Measurements from ENCODE around the gene RARRES2. TPM values are rescaled to one million over a fixed set of nuclear protein-coding genes. Genes with fewer than 3 reads are reported as not detected.
"Not testable (repeated sequence)": the region's sequence is repeated elsewhere in the genome, so short reads cannot be mapped to it uniquely, and the experiment has no call there.

Gene RARRES2
- total RNA-seq, 3 donors from 2014 or later = 82.6 to 202 (median 98.9) TPM

DNA sequence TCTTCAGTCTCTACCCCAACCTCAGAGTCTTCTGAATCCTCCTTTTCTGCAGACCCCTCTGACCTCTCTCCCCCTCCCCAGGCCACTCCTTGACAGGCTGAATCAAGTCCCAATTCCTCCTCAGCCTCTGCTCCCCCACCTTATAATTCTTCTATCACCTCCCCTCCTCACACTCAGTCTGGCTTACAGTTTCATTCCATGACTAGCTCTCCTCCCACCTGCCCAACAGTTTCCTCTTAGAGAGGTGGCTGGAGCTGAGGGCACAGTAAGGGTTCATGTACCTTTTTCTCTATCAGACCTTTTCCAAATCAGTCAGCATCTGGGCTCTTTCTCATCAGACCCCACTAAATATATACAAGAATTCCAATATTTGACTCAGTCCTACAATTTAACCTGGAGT, 32.9 kb downstream of the RARRES2 start:
- ATAC-seq (no peak), DNase-seq (no peak)
- intact Hi-C loops (cut with DNase I, micrococcal nuclease) = no loop called here
- TF ChIP-seq, protein P1, sequence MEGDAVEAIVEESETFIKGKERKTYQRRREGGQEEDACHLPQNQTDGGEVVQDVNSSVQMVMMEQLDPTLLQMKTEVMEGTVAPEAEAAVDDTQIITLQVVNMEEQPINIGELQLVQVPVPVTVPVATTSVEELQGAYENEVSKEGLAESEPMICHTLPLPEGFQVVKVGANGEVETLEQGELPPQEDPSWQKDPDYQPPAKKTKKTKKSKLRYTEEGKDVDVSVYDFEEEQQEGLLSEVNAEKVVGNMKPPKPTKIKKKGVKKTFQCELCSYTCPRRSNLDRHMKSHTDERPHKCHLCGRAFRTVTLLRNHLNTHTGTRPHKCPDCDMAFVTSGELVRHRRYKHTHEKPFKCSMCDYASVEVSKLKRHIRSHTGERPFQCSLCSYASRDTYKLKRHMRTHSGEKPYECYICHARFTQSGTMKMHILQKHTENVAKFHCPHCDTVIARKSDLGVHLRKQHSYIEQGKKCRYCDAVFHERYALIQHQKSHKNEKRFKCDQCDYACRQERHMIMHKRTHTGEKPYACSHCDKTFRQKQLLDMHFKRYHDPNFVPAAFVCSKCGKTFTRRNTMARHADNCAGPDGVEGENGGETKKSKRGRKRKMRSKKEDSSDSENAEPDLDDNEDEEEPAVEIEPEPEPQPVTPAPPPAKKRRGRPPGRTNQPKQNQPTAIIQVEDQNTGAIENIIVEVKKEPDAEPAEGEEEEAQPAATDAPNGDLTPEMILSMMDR (IDR thresholded peaks at IDR 0.05) = no peak
- Histone ChIP-seq H3K9me3 (no peaks in the 10 kb centered on the region), H3K36me3 (ENCODE audit: low read depth) (no peaks in the 10 kb centered on the region), H3K4me1 (ENCODE audit: low read depth) (no peaks in the 10 kb centered on the region), H3K4me3 (no peak overlapping the region)

DNA sequence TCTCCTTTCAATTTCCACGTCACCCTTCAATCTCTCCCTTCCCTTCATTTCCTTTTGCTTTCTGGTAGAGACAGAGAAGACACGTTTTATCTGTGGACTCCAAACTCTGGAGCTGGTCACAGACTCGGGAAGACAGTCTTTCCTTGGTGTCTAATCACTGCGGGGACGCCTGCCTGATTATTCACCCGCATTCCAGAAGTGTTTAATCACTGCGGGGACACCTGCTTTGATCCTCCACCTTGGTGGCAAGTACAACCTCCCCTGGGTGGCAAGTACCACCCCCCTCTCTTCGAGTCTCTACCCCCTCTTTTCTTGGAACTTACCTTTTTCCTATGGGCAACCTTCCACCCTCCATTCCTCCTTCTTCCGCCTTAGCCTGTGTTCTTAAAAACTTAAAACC, 33.5 kb downstream of the RARRES2 start:
- no peaks in the 10 kb centered on the region for H3K4me1 ChIP-seq (ENCODE audit: low read depth)
- no peaks in the 10 kb centered on the region for H3K36me3 ChIP-seq (ENCODE audit: low read depth)
- no peaks in the 10 kb centered on the region for H3K9me3 ChIP-seq
- no peak overlapping the region for H3K4me3 ChIP-seq
- DNase-seq = no peak
- TF ChIP-seq, protein P1 (IDR thresholded peaks at IDR 0.05) = no peak
- intact Hi-C loops (cut with DNase I, micrococcal nuclease) = no loop called here
- ATAC-seq = no peak

DNA sequence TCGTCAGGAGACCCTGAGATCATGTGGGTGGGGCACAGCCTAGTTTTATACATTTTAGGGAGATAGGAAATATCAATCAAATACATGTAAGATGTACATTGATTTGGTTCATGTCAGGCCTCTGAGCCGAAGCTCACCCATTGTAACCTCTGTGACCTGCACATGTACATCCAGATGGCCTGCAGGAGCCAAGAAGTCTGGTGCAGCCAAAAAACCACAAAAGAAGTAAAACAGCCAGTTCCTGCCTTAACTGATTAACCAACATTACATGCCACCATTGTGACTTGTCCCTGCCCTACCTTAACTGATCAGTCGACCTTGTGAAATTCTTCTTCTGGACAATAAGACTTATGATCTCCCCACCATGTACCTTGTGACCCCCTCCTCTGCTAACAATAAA, 34.3 kb downstream of the RARRES2 start:
- ATAC-seq (no peak), DNase-seq (no peak)
- Histone ChIP-seq H3K4me3 (no peak overlapping the region), H3K4me1 (ENCODE audit: low read depth) (no peaks in the 10 kb centered on the region), H3K9me3 (no peaks in the 10 kb centered on the region), H3K36me3 (ENCODE audit: low read depth) (no peaks in the 10 kb centered on the region)
- intact Hi-C loops (cut with DNase I, micrococcal nuclease) = no loop called here
- TF ChIP-seq, protein P1 (IDR thresholded peaks at IDR 0.05) = no peak

- ATAC-seq; H3K4me1 ChIP-seq (ENCODE audit: low read depth); DNase-seq; intact Hi-C loops (cut with DNase I, micrococcal nuclease); H3K9me3 ChIP-seq; H3K4me3 ChIP-seq; H3K36me3 ChIP-seq (ENCODE audit: low read depth): not testable (repeated sequence)
These were observed 35.1 kb downstream of the RARRES2 start for GRCh38 chr7:150306377-150306776.

DNA sequence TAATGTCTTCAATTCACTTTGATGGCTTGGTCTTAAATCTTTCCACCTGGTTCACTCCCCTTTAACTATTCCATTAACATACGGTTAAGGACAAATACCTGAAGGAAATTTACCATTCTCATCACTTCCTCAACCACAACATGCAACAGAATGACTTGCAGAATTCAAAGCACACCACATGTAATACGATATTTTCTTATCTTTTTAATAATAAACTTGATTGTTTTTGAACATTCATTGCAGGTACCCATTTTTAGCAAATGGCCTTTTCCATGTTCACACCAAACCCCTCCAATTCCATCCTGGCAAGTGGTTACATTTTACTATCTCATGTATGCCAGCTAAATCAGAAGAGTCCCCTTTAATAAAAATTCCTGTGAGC, 35.5 kb downstream of the RARRES2 start:
- H3K9me3 ChIP-seq; H3K4me3 ChIP-seq; H3K4me1 ChIP-seq (ENCODE audit: low read depth); ATAC-seq; DNase-seq; intact Hi-C loops (cut with DNase I, micrococcal nuclease); H3K36me3 ChIP-seq (ENCODE audit: low read depth): not testable (repeated sequence)

- DNase-seq; H3K9me3 ChIP-seq; H3K4me1 ChIP-seq (ENCODE audit: low read depth); H3K36me3 ChIP-seq (ENCODE audit: low read depth); ATAC-seq; intact Hi-C loops (cut with DNase I, micrococcal nuclease); H3K4me3 ChIP-seq: not testable (repeated sequence)
These were observed 36.0 kb downstream of the RARRES2 start for GRCh38 chr7:150305259-150305902.

- H3K36me3 ChIP-seq (ENCODE audit: low read depth); intact Hi-C loops (cut with DNase I, micrococcal nuclease); H3K9me3 ChIP-seq; DNase-seq; H3K4me1 ChIP-seq (ENCODE audit: low read depth); H3K4me3 ChIP-seq: not testable (repeated sequence)
- ATAC-seq = peak; percentile 23
These were observed 36.8 kb downstream of the RARRES2 start for GRCh38 chr7:150304499-150305258.

- intact Hi-C loops (cut with DNase I, micrococcal nuclease); H3K9me3 ChIP-seq; H3K4me1 ChIP-seq (ENCODE audit: low read depth); H3K4me3 ChIP-seq; DNase-seq; H3K36me3 ChIP-seq (ENCODE audit: low read depth): not testable (repeated sequence)
- peak; percentile 39 for ATAC-seq
These were observed 38.5 kb downstream of the RARRES2 start for GRCh38 chr7:150302908-150303310.

GRCh38 chr7:150297978-150298377, 43.5 kb downstream of the RARRES2 start:
- H3K9me3 ChIP-seq; H3K4me1 ChIP-seq (ENCODE audit: low read depth); intact Hi-C loops (cut with DNase I, micrococcal nuclease); H3K36me3 ChIP-seq (ENCODE audit: low read depth); H3K4me3 ChIP-seq; ATAC-seq; DNase-seq: not testable (repeated sequence)

GRCh38 chr7:150296802-150297201, 44.6 kb downstream of the RARRES2 start:
- H3K4me3 ChIP-seq; H3K9me3 ChIP-seq; DNase-seq; H3K36me3 ChIP-seq (ENCODE audit: low read depth); ATAC-seq; intact Hi-C loops (cut with DNase I, micrococcal nuclease); H3K4me1 ChIP-seq (ENCODE audit: low read depth): not testable (repeated sequence)

- peak; percentile 26 for ATAC-seq
- H3K4me1 ChIP-seq (ENCODE audit: low read depth); intact Hi-C loops (cut with DNase I, micrococcal nuclease); H3K4me3 ChIP-seq; H3K9me3 ChIP-seq; H3K36me3 ChIP-seq (ENCODE audit: low read depth); DNase-seq: not testable (repeated sequence)
These were observed 45.8 kb downstream of the RARRES2 start for GRCh38 chr7:150295614-150296013.
